K562 (cell line): ENCODE measurements around the gene FAF2. TPM values are rescaled to one million over a fixed set of nuclear protein-coding genes. Genes with fewer than 3 reads are reported as not detected.
A peak's percentile ranks its signal among the peaks of the same experiment; 100 is the strongest.
"Not testable (repeated sequence)": the region's sequence is repeated elsewhere in the genome, so short reads cannot be mapped to it uniquely, and the experiment has no call there.

ENCODE experiments used
- ATAC-seq: fragments of 200-7000 bp; cut with Tn5 transposase; 3 replicates; pipeline ENCODE4 v1.9.1; 2020; ENCODE audit warnings: moderate library complexity
- BruUV-seq: library from RNA; stranded (reverse); fragments of 400-500 nt; replicated peaks from 2 replicates; lab custom pipeline; 2021; lab: Mats Ljungman, UMichigan
- CTCF ChIA-PET: fragments of 300-600 bp; formaldehyde crosslinking; extraction: SDS; loops from one replicate; lab custom pipeline; 2021; ENCODE audit warnings: low intra/inter-chr PET ratio; lab: Yijun Ruan, JAX
- POLR2A ChIA-PET: fragments of 300-600, 350-650 bp; sonication (Branson Sonifier 250); formaldehyde crosslinking; extraction: SDS; loops from one replicate; lab custom pipeline; 2021; ENCODE audit warnings: antibody characterized with exemption, inconsistent platforms; lab: Yijun Ruan, JAX
- DNase-seq, 4 experiments: peaks; one replicate each; pipeline versions ENCODE4 v3.0.0 to v3.0.0-alpha.2; 2011 to 2018; ENCODE audit warnings: low spot score in 3 of 4, mixed read lengths in 3 of 4; ENCODE audit errors: extremely low read depth in 1 of 4
- FAIRE-seq: peaks from 2 replicates; lab custom pipeline; 2011; peaks lifted over from hg19 to GRCh38; lab: Jason Lieb, UNC
- H2AFZ ChIP-seq: 2 replicates; pipeline ENCODE4 v1.6.0; 2011; ENCODE audit warnings: low read depth, low read length, control low read depth, inconsistent platforms
- H3K27ac ChIP-seq: fragments of 200-600 bp; 3 replicates; pipeline ENCODE4 v1.8.0; 2011; ENCODE audit warnings: low read depth, mild to moderate bottlenecking, control low read depth, inconsistent platforms, low read length, moderate library complexity, mixed read lengths; ENCODE audit errors: extremely low read depth
- H3K27me3 ChIP-seq, 2 experiments: fragments of 300-600 bp in 1 of 2; 2 replicates in 1 of 2; 3 replicates in 1 of 2; pipeline versions ENCODE4 v1.6.0 to v1.8.0; 2011; ENCODE audit warnings: inconsistent platforms in 2 of 2, low read length in 2 of 2, mild to moderate bottlenecking in 1 of 2, mixed read lengths in 1 of 2, moderate library complexity in 1 of 2; ENCODE audit not compliant: control insufficient read depth in 2 of 2, insufficient read depth in 2 of 2
- H3K36me3 ChIP-seq: fragments of 300-600 bp; 3 replicates; pipeline ENCODE4 v1.8.0; 2011; ENCODE audit warnings: mild to moderate bottlenecking, low read length, inconsistent platforms; ENCODE audit not compliant: control insufficient read depth, insufficient read depth
- H3K4me1 ChIP-seq, 2 experiments: fragments of 200-600 bp in 1 of 2; replicated peaks in 1 of 2; 2 replicates in 1 of 2; 3 replicates in 1 of 2; pipeline versions ENCODE4 v1.5.1 to v1.8.0; 2011; ENCODE audit warnings: inconsistent platforms in 2 of 2, low read length in 2 of 2, mild to moderate bottlenecking in 1 of 2, mixed read lengths in 1 of 2, moderate library complexity in 1 of 2; ENCODE audit not compliant: control insufficient read depth in 2 of 2, insufficient read depth in 2 of 2
- H3K4me2 ChIP-seq: 2 replicates; pipeline ENCODE4 v1.6.1; 2011; ENCODE audit warnings: low read length, control low read depth, inconsistent platforms, mixed read lengths; ENCODE audit not compliant: insufficient read depth
- H3K4me3 ChIP-seq: fragments of 200-600 bp; sonication (generic), shearing (Covaris generic); 2 replicates; pipeline ENCODE4 v1.5.1; 2016; ENCODE audit warnings: control low read depth, inconsistent platforms
- H3K79me2 ChIP-seq: fragments of 200-600 bp; 3 replicates; pipeline ENCODE4 v1.8.0; 2011; ENCODE audit warnings: low read length, inconsistent platforms; ENCODE audit not compliant: control insufficient read depth, insufficient read depth
- H3K9ac ChIP-seq, 2 experiments: 2 replicates each; pipeline versions ENCODE4 v1.6.0 to v1.6.1; 2011; ENCODE audit warnings: low read depth in 2 of 2, low read length in 2 of 2, control low read depth in 1 of 2, inconsistent platforms in 1 of 2, mild to moderate bottlenecking in 1 of 2, mixed read lengths in 1 of 2; ENCODE audit not compliant: insufficient read depth in 1 of 2
- H3K9me1 ChIP-seq: one replicate; pipeline ENCODE4 v1.6.0; 2011; ENCODE audit warnings: inconsistent platforms, mild to moderate bottlenecking, low read length, moderate library complexity; ENCODE audit not compliant: control insufficient read depth, insufficient read depth
- H3K9me3 ChIP-seq: replicated peaks from 2 replicates; pipeline ENCODE4 v1.5.1; 2011; ENCODE audit warnings: low read depth, low read length, inconsistent platforms; ENCODE audit not compliant: control insufficient read depth, insufficient read depth
- H4K20me1 ChIP-seq: replicated peaks from 2 replicates; pipeline ENCODE4 v1.6.1; 2011; ENCODE audit warnings: low read length, inconsistent platforms, mixed read lengths; ENCODE audit not compliant: control insufficient read depth, insufficient read depth
- BCOR ChIP-seq: fragments of 450-650 bp; IDR thresholded peaks from 2 replicates; pipeline ENCODE4 v1.6.1; 2016
- GABPA ChIP-seq: fragments of 200-800 bp; sonication (Bioruptor generic); conservative IDR thresholded peaks from 2 replicates; pipeline ENCODE4 v1.6.1; 2016; ENCODE audit warnings: low read depth, missing genetic modification characterization, missing compliant biosample characterization
- PRDM10 ChIP-seq: fragments of 450-650 bp; IDR thresholded peaks from 2 replicates; pipeline ENCODE4 v1.6.1; 2018; ENCODE audit not compliant: partially characterized antibody
- RBM25 ChIP-seq: fragments of 200-400 bp; formaldehyde crosslinking; IDR thresholded peaks from 2 replicates; pipeline ENCODE4 v1.6.1; 2018; ENCODE audit warnings: low read length, low read depth, moderate library complexity; ENCODE audit not compliant: severe bottlenecking
- ZNF146 ChIP-seq: IDR thresholded peaks from one replicate; pipeline ENCODE4 v1.6.1; 2018; ENCODE audit warnings: missing compliant biosample characterization; ENCODE audit not compliant: unreplicated experiment
- WGBS: fragments of 100-300 bp; shearing (Covaris generic); methylation state at CpG from one replicate; pipeline ENCODE4 v1.1.6; 2016; ENCODE audit warnings: low coverage, mixed read lengths; ENCODE audit not compliant: insufficient coverage; ENCODE audit errors: missing lambda C conversion rate; 5-methylcytosine and 5-hydroxymethylcytosine counted together
- in situ Hi-C: fragments of 300-500 bp; cut with MboI; formaldehyde crosslinking; loops from 4 replicates; pipeline ENCODE4 v1.15.0; 2018; ENCODE audit warnings: inconsistent platforms, mixed read lengths
- intact Hi-C: fragments of 100-400 bp; cut with micrococcal nuclease; formaldehyde crosslinking; loops from 2 replicates; pipeline ENCODE4 v1.14.2; 2022
- polyA plus RNA-seq, 8 experiments: library from polyadenylated mRNA; depleted of rRNA in 4 of 8; stranded (reverse) in 5 of 8; unstranded in 3 of 8; fragments of >200 nt; fragmentation: Nextera tagmentation in 2 of 8; fragmentation: Illumina TruSeq in 1 of 8; extraction: Ambion mirVana in 2 of 8; extraction: Trizol in 1 of 8; gene quantifications; 2 replicates each; pipeline versions ENCODE4 v1.2.1 to v1.2.3, GENCODE V29; 2011 to 2014; ENCODE audit warnings: inconsistent platforms in 1 of 8, missing spikeins in 1 of 8
- total RNA-seq, 7 experiments: library from RNA; depleted of rRNA in 6 of 7; stranded (reverse); fragments of >200 nt in 6 of 7; fragmentation: Illumina TruSeq in 2 of 7; extraction: Trizol in 2 of 7; gene quantifications; 2 replicates each; pipeline versions ENCODE4 v1.2.1 to v1.2.3, GENCODE V29; 2011 to 2021; ENCODE audit warnings: low replicate concordance in 1 of 7

Gene FAF2
- total and polyA plus RNA-seq, 9 of the 15 experiments (the other 6 are each of a cell fraction or from before 2014, with no cell fraction given): 25.0 to 44.6 (median 36.1) TPM

DNA sequence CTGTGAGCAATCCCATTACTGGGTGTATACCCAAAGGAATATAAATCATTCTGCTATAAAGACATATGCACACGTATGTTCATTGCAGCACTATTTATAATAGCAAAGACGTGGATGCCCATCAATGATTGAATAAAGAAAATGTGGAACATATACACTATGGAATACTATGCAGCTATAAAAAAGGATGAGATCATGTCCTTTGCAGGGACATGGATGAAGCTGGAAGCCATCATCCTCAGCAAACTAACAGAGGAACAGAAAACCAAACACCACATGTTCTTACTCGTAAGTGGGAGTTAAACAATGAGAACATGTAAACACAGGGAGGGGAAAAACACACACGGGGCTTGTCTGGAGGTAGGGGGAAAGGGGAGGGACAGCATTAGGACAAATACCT, 5.3 kb upstream of the FAF2 start:
- DNase-seq, H3K9me3 ChIP-seq, ATAC-seq, H3K27me3 ChIP-seq, H3K4me3 ChIP-seq, H3K36me3 ChIP-seq, H3K79me2 ChIP-seq, BruUV-seq, H3K9me1 ChIP-seq, intact Hi-C loops, in situ Hi-C loops, H4K20me1 ChIP-seq, H2AFZ ChIP-seq, FAIRE-seq, H3K9ac ChIP-seq, H3K4me2 ChIP-seq, H3K27ac ChIP-seq: not testable (repeated sequence)
- WGBS: 37% methylated on average over 4 of the region's 4 CpGs
- peak; percentile 57; the same call in 1 of the 2 replicates for TF ChIP-seq BCOR
- TF ChIP-seq ZNF146 (CRISPR knock-in tag): peak; percentile 83
- TF ChIP-seq RBM25: peak; percentile 45
- H3K4me1 ChIP-seq: peaks cover 24 to 30% of the 10 kb centered on the region in 2 experiments
- ChIA-PET CTCF (interaction anchor here (0.6 kb wide), 1 partner anchor 601 kb away, joined by 4 read pairs; no protein-coding TSS in a partner anchor), POLR2A (interaction anchor here (1.0 kb wide), 1 partner anchor 11 kb away, joined by 3 read pairs; no protein-coding TSS in a partner anchor)

DNA sequence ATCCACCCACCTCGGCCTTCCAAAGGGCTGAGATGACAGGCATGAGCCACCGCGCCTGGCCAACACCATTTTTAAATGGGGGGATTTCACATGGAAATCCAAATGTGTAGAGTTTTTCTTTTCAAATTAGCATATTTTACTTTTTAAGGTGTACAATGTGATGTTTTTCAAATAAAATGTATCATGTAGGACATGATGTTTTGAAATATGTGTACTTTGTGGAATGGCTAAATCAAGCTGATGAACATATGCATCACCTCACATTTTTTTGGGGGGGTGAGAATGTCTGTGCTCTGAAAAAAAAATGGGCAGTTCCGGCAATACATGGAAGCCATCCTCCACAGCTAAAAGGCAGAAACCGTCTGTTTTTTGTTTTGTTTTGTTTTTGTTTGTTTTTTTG, 3.4 kb upstream of the FAF2 start:
- intact Hi-C loops (no loop called here), in situ Hi-C loops (no loop called here)
- H3K27me3 ChIP-seq: no peaks in the 10 kb centered on the region
- H2AFZ ChIP-seq: no peak overlapping the region
- no peak overlapping the region for H3K4me3 ChIP-seq
- DNase-seq (no peak), FAIRE-seq (no peak), ATAC-seq (no peak)
- TF ChIP-seq GABPA (tag): no peak
- TF ChIP-seq PRDM10: peak; percentile 91
- H3K9ac ChIP-seq: no peak overlapping the region
- ChIA-PET POLR2A (no interaction called here), CTCF (no interaction called here)
- H3K36me3 ChIP-seq: peaks cover 3% of the 10 kb centered on the region; the same call in 1 of the 3 replicates
- H3K9me1 ChIP-seq: no peaks in the 10 kb centered on the region
- H3K4me2 ChIP-seq: no peak overlapping the region
- peaks cover 26 to 29% of the 10 kb centered on the region in 2 experiments for H3K4me1 ChIP-seq
- no peaks in the 10 kb centered on the region for H3K9me3 ChIP-seq
- no TSS peak for BruUV-seq
- H3K27ac ChIP-seq: no peak overlapping the region
- peaks cover 23% of the 10 kb centered on the region for H3K79me2 ChIP-seq
- WGBS: 65% methylated on average over 5 of the region's 5 CpGs
- H4K20me1 ChIP-seq: no peaks in the 10 kb centered on the region
